ENCODE measurements around the gene BANP.
"Not testable (repeated sequence)": the region's sequence is repeated elsewhere in the genome, so short reads cannot be mapped to it uniquely, and the experiment has no call there.

Gene BANP

DNA sequence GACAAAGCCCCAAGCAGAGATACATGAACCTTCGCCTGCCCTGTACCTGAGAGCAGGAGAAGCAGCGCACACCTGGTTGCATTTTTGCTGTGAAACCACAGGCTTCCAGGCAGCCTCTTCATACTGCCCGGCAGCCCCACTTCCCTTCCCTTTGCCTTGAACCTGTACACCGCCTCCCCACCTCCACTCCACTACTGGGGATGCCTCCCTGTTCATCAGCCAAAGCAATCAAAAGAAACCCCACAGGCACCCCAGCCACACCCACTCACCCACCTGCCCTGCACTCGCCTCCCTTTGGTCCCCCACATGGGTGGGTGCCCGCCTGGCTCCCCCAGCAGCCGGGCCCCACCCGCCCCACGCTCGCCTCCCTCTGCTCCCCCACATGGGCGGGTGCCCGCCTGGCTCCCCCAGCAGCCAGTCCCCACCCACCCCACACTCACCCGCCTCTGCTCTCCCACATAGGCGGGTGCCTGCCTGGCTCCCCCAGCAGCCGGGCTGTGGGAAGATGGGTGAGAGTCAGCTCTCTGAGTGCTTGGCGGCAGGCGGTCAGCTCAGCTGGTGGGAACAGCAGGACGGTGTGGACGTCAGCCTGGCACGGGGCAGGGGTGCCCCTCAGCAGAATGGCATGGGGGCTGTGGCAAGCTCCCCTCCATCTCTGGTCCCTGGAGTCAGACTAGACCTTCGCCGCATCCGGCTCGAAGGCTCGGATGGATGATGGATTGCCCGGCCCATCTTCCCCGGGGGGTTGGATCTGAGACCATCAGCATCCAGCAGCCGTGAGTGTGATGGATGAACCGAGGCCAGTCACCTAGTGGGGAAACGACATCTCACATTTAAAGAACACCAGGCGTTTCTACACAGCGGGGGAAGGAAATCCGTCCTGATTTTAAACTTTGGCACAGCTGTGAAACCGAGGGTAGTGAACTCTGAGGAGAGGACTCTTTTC is 135.6 kb downstream of the BANP start:
- H3K27me3 ChIP-seq (replicated peaks): peaks cover 4% of the 10 kb centered on the region
- no peaks in the 10 kb centered on the region for H3K36me3 ChIP-seq (replicated peaks)
- no peak for DNase-seq
- no peak overlapping the region for H3K27ac ChIP-seq
- no peak overlapping the region for H3K4me3 ChIP-seq (ENCODE audit: low read depth, low read length)
- TF ChIP-seq, protein P1, sequence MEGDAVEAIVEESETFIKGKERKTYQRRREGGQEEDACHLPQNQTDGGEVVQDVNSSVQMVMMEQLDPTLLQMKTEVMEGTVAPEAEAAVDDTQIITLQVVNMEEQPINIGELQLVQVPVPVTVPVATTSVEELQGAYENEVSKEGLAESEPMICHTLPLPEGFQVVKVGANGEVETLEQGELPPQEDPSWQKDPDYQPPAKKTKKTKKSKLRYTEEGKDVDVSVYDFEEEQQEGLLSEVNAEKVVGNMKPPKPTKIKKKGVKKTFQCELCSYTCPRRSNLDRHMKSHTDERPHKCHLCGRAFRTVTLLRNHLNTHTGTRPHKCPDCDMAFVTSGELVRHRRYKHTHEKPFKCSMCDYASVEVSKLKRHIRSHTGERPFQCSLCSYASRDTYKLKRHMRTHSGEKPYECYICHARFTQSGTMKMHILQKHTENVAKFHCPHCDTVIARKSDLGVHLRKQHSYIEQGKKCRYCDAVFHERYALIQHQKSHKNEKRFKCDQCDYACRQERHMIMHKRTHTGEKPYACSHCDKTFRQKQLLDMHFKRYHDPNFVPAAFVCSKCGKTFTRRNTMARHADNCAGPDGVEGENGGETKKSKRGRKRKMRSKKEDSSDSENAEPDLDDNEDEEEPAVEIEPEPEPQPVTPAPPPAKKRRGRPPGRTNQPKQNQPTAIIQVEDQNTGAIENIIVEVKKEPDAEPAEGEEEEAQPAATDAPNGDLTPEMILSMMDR (IDR thresholded peaks at IDR 0.05; ENCODE audit: low read depth, low read length, missing control alignments): no peak
- in situ Hi-C loops (cut with HindIII; ENCODE audit: low pct_ligation_motif_present, low sequenced_read_pairs): no loop called here

DNA sequence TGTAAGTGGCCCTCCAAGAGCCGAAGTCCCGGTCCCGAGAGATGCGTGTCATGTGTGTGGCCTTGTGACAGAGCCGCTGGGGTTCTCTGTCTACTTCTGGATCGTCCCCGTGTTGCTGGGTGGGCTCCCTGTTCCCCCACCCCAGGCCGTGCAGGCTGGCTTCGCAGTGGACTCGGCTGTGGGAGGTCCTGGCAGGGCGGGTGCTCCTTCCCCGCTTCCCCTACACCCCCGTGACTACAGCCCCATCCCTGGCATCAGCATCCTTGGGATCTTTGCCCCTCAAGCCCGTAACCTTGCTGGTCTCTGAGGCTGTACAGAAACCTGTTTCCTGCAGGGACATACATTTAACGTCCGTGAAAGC is 136.3 kb downstream of the BANP start:
- DNase-seq: no peak

DNA sequence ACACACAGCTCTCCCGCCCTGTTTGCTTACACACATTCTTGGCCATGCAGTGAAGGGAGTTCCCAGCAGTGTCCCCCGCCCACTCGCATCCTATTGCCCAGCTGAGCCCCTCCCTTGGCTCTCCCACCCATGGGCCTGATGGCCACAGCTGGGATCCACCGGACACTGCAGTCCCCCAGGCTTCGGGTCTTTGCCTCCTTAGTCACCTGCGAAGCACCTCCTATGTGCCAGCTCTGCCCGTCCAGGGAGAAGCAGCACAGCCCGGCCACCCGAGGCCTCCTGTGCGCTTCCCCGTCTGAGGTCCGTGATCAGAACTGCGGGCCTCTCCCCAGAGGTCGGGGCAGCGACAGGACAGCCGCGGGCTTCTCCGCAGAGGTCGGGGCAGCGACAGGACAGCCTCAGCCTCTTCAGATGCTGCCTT is 136.9 kb downstream of the BANP start:
- in situ Hi-C loops (cut with HindIII; ENCODE audit: low pct_ligation_motif_present, low sequenced_read_pairs): no loop called here
- DNase-seq: no peak
- TF ChIP-seq, protein P1 (IDR thresholded peaks at IDR 0.05; ENCODE audit: low read depth, low read length, missing control alignments): no peak
- Histone ChIP-seq H3K27ac (no peak overlapping the region), H3K4me3 (ENCODE audit: low read depth, low read length) (no peak overlapping the region), H3K27me3 (replicated peaks) (peaks cover 4% of the 10 kb centered on the region), H3K36me3 (replicated peaks) (no peaks in the 10 kb centered on the region)

More for the DNA sequence above, 136.3 kb downstream of the BANP start:
- Histone ChIP-seq H3K4me3 (ENCODE audit: low read depth, low read length) (no peak overlapping the region), H3K36me3 (replicated peaks) (no peaks in the 10 kb centered on the region), H3K27ac (no peak overlapping the region), H3K27me3 (replicated peaks) (peaks cover 4% of the 10 kb centered on the region)
- in situ Hi-C loops (cut with HindIII; ENCODE audit: low pct_ligation_motif_present, low sequenced_read_pairs): no loop called here
- TF ChIP-seq, protein P1 (IDR thresholded peaks at IDR 0.05; ENCODE audit: low read depth, low read length, missing control alignments): no peak

DNA sequence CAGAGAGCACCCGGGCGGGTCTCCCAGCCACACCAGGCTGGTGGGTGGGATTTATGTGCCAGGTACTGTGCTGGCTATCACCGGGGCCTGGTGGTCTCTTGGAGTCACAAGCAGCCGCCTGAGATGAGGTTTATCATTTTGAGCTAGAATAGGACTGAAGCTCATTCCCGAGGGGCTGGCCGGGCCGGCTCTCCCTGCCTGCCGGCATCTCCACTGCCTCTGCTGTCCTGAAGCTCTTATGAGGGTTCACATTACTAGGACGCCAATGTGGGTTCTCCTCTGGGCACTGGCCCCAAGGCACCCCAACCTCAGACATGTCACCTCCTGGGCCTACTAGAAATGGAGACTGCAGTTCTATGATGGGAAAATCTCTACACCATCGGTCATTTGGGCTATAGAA is 137.4 kb downstream of the BANP start:
- H3K27me3 ChIP-seq (replicated peaks); H3K27ac ChIP-seq; DNase-seq; in situ Hi-C loops (cut with HindIII; ENCODE audit: low pct_ligation_motif_present, low sequenced_read_pairs); H3K4me3 ChIP-seq (ENCODE audit: low read depth, low read length); H3K36me3 ChIP-seq (replicated peaks): not testable (repeated sequence)

DNA sequence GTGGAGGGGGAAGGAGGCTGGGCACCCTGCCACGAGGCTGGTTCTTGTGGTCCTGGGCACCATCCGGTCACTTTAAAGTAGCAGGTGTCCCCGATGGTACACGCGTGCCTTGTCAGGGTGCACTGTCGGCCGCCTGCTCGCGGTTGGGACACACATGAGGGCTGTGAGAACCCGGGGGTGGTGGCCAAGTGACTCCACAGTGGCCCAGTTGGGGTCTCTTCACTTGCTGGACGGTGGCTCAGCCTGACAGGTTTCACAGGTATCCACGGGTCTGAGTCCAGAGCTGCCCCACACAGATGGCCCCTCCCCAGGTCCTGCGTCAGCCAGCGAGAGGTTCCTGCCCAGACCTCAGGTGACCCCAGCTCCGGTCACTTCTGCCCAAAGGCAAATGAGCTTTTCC is 137.8 kb downstream of the BANP start:
- H3K4me3 ChIP-seq (ENCODE audit: low read depth, low read length); in situ Hi-C loops (cut with HindIII; ENCODE audit: low pct_ligation_motif_present, low sequenced_read_pairs); H3K27me3 ChIP-seq (replicated peaks); H3K36me3 ChIP-seq (replicated peaks); DNase-seq; H3K27ac ChIP-seq: not testable (repeated sequence)

DNA sequence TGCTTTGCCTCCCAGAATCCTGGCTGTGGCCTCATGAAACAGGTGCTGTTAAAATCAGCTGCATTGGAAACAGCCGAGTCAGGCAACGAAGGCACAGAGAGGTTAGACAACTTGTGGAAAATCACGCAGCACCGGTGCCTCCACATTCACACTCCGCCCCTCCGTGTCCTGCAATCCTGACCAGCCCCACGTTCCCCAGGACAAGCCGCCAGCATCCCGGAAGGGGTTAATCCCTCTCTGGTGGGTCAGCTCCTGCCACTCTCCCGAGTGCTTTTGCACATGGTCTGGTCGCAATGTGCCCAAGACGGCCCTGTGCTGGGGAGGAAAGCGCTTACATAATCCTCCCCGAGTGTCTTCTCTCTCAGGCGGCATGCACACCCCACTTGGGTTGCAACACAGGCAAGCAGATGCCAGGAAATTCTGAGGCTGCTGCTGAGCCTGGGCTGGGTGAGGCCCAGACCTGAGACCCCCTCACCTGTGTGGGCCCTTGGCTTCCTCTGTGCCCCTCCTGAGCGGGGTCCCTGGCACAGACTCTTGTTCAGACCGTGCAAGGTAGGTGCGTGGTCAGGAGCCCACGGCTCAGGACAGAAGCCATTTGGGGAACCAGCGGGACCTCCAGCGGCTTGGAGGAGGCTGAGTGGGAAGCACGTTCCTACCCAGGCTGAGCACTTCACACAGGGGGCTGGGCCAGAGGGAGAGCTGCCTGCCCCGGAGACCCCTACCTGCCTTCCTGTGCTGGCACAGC is 138.6 kb downstream of the BANP start:
- in situ Hi-C loops (cut with HindIII; ENCODE audit: low pct_ligation_motif_present, low sequenced_read_pairs); H3K27me3 ChIP-seq (replicated peaks): not testable (repeated sequence)

DNA sequence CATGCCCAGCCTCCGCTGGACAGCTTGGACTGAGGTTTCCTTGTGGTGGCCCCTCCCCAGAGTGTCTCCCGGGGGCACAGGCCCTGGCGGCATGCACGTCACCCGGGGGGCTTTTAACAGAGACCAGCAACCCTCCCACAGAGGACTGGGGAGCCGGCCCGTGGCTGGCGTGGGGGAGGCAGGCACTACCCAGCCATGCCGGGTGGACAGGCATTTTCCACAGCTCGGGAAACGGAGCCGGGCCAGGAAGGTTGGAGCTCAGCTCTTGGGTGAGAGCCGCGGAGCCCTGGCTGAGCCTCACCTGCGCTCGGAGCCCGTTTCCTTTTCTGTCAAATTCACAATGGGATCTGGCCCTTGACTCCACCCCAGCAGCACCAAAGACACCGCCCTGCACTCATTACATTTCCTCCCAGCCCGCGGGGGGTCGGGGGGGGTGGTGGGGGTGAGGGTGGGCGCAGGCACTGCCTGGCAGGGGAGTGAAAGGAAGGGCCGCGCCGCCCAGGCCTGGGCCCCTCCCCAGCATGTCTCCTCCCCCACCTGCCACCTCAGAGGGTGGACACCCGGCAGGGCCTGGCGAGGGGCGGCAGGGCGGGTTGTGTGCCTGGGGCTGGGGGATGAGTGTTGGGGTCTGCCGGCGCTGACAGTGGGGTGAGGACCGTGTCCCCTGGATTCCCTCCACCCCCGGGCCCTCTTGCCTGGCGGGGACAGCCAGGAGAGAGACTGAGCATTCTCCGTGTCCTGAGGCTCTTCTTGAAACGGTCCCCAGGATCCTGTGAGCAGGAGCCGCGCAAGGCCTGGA is 139.3 kb downstream of the BANP start:
- H3K27me3 ChIP-seq (replicated peaks); H3K27ac ChIP-seq; H3K4me3 ChIP-seq (ENCODE audit: low read depth, low read length); H3K36me3 ChIP-seq (replicated peaks); DNase-seq; in situ Hi-C loops (cut with HindIII; ENCODE audit: low pct_ligation_motif_present, low sequenced_read_pairs): not testable (repeated sequence)

More for the DNA sequence above, 138.6 kb downstream of the BANP start:
- not testable (repeated sequence) for H3K27ac ChIP-seq; DNase-seq; H3K4me3 ChIP-seq (ENCODE audit: low read depth, low read length); H3K36me3 ChIP-seq (replicated peaks)

DNA sequence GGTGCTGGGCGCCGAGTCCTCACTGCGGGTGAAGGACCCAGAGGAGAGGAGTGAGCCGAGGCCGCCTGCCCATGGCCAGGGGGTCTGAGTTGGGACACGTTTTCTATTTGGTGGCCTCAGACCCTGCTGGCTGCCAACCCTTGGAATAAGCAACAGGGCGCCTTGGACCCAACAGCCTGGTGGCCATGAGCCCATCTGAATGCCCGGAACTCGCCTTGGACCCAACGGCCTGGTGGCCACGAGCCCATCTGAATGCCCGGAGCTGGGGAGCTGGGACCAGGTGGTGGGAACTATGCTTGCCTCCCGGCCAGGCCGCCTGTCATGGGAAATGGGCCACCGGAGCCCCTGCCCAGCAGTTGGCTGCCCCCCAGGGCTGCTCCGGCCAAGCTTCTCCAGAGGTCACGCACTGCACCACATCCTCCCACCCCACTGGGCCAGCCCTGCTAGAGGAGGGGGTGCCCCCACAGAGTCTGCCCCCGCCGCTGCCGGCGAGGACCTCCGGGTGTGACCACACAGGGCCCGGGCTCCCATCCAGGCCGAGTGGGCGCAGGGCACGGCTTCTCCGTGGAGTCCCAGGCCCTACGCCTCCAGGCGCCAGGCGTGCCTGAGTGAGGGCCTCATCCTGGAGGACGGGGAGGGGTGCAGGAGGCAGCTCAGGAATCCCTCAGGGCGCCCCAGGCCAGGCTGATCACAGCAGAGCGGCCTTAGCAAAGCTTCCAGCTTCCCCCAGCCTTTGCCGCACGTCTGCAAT is 140.2 kb downstream of the BANP start:
- H3K4me3 ChIP-seq (ENCODE audit: low read depth, low read length); H3K36me3 ChIP-seq (replicated peaks); in situ Hi-C loops (cut with HindIII; ENCODE audit: low pct_ligation_motif_present, low sequenced_read_pairs); H3K27ac ChIP-seq; DNase-seq; H3K27me3 ChIP-seq (replicated peaks): not testable (repeated sequence)

DNA sequence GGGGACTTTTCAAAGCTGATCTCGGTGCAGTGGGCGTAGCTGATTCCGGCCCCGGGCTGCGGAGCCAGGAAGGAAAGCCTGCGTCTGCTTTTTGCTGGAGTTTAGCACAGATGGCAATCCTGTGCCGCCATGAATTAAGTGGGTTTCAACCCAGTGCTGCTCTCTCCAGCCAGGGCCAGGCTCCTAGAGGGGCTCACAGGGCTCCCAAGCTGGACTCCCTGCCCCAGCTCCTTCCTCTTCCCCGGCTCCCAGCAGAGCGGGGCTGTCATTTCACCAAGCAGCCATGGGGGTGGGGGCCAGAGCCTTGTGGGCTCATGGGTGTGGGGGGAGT is 140.7 kb downstream of the BANP start:
- not testable (repeated sequence) for H3K27me3 ChIP-seq (replicated peaks); DNase-seq; H3K27ac ChIP-seq

More for the DNA sequence above, 140.7 kb downstream of the BANP start:
- H3K36me3 ChIP-seq (replicated peaks); in situ Hi-C loops (cut with HindIII; ENCODE audit: low pct_ligation_motif_present, low sequenced_read_pairs); H3K4me3 ChIP-seq (ENCODE audit: low read depth, low read length): not testable (repeated sequence)
